HepG2 (cell line): ENCODE measurements around the gene SLC23A3. TPM values are rescaled to one million over a fixed set of nuclear protein-coding genes. Genes with fewer than 3 reads are reported as not detected.

ENCODE experiments used
- ARID2 ChIP-seq: sonication (generic); formaldehyde crosslinking; IDR thresholded peaks from 2 replicates; pipeline ENCODE4 v1.8.1; 2022; ENCODE audit warnings: mild to moderate bottlenecking, missing genetic modification reagents, borderline replicate concordance
- BRD4 ChIP-seq: sonication (generic); formaldehyde crosslinking; IDR thresholded peaks from 2 replicates; pipeline ENCODE4 v1.4.0; 2020; ENCODE audit warnings: missing genetic modification reagents
- ELK4 ChIP-seq: sonication (generic); formaldehyde crosslinking; IDR thresholded peaks from 2 replicates; pipeline ENCODE4 v1.9.0; 2021; ENCODE audit warnings: missing genetic modification reagents, borderline replicate concordance
- FOXA1 ChIP-seq, 2 experiments: fragments of 450-650 bp in 1 of 2; sonication (generic) in 1 of 2; formaldehyde crosslinking in 1 of 2; IDR thresholded peaks; 2 replicates each; pipeline versions ENCODE4 v1.4.0 to v1.6.1; 2016 to 2020; ENCODE audit warnings: missing genetic modification reagents in 1 of 2
- JDP2 ChIP-seq: sonication (generic); formaldehyde crosslinking; IDR thresholded peaks from 2 replicates; pipeline ENCODE4 v1.8.1; 2022; ENCODE audit warnings: missing genetic modification reagents, borderline replicate concordance
- KDM3A ChIP-seq: IDR thresholded peaks from 2 replicates; pipeline ENCODE4 v1.6.1; 2018; ENCODE audit warnings: low read depth, missing compliant biosample characterization
- MTF1 ChIP-seq: sonication (generic); formaldehyde crosslinking; IDR thresholded peaks from 2 replicates; pipeline ENCODE4 v1.5.0; 2020; ENCODE audit warnings: missing genetic modification reagents
- NCOA2 ChIP-seq: sonication (generic); formaldehyde crosslinking; IDR thresholded peaks from 2 replicates; pipeline ENCODE4 v1.8.0; 2022; ENCODE audit warnings: inconsistent platforms
- PLRG1 ChIP-seq: fragments of 450-650 bp; conservative IDR thresholded peaks from 2 replicates; pipeline ENCODE4 v1.6.1; 2016
- SOX13 ChIP-seq, 3 experiments: fragments of 450-650 bp in 1 of 3; sonication (generic) in 1 of 3; formaldehyde crosslinking in 1 of 3; IDR thresholded peaks in 2 of 3; conservative IDR thresholded peaks in 1 of 3; 2 replicates each; pipeline versions ENCODE4 v1.5.0 to v1.6.1; 2016 to 2020; ENCODE audit warnings: antibody characterized with exemption in 1 of 3, mild to moderate bottlenecking in 1 of 3, missing compliant biosample characterization in 1 of 3, missing genetic modification reagents in 1 of 3, moderate library complexity in 1 of 3
- SP5 ChIP-seq: IDR thresholded peaks from 2 replicates; pipeline ENCODE4 v1.6.1; 2016; ENCODE audit warnings: low read depth, borderline replicate concordance
- ZFY ChIP-seq: sonication (generic); formaldehyde crosslinking; IDR thresholded peaks from 2 replicates; pipeline ENCODE4 v1.4.0; 2020; ENCODE audit warnings: missing genetic modification reagents
- ZMYM3 ChIP-seq: sonication (generic); formaldehyde crosslinking; IDR thresholded peaks from 2 replicates; pipeline ENCODE4 v1.5.1; 2020; ENCODE audit warnings: mild to moderate bottlenecking, missing genetic modification reagents
- ZNF138 ChIP-seq: sonication (generic); formaldehyde crosslinking; IDR thresholded peaks from 2 replicates; pipeline ENCODE4 v1.5.0; 2020; ENCODE audit warnings: mild to moderate bottlenecking, low read depth, missing genetic modification reagents
- ZNF20 ChIP-seq: sonication (generic); formaldehyde crosslinking; IDR thresholded peaks from 2 replicates; pipeline ENCODE4 v1.4.0; 2020; ENCODE audit warnings: mild to moderate bottlenecking, moderate library complexity, missing genetic modification reagents
- ZNF441 ChIP-seq: sonication (generic); formaldehyde crosslinking; IDR thresholded peaks from 2 replicates; pipeline ENCODE4 v1.7.0; 2021; ENCODE audit warnings: missing genetic modification reagents, borderline replicate concordance
- ZNF747 ChIP-seq: sonication (generic); formaldehyde crosslinking; IDR thresholded peaks from 2 replicates; pipeline ENCODE4 v1.8.1; 2023; ENCODE audit warnings: missing genetic modification reagents, mild to moderate bottlenecking, borderline replicate concordance
- ZNF749 ChIP-seq: sonication (generic); formaldehyde crosslinking; IDR thresholded peaks from 2 replicates; pipeline ENCODE4 v1.8.0; 2022; ENCODE audit warnings: mild to moderate bottlenecking, missing genetic modification reagents, moderate library complexity, borderline replicate concordance
- ZNF766 ChIP-seq: sonication (generic); formaldehyde crosslinking; IDR thresholded peaks from 2 replicates; pipeline ENCODE4 v1.5.0; 2020; ENCODE audit warnings: missing genetic modification reagents, borderline replicate concordance
- ZSCAN12 ChIP-seq: sonication (generic); formaldehyde crosslinking; IDR thresholded peaks from 2 replicates; pipeline ENCODE4 v1.9.0; 2021; ENCODE audit warnings: mild to moderate bottlenecking, missing genetic modification reagents
- polyA plus RNA-seq, 8 experiments: library from polyadenylated mRNA; depleted of rRNA in 3 of 8; stranded (reverse) in 7 of 8; unstranded in 1 of 8; fragments of >200 nt; fragmentation: Illumina TruSeq in 4 of 8; extraction: Trizol in 4 of 8; gene quantifications; 2 replicates each; pipeline versions ENCODE4 v1.2.1 to v1.2.3, GENCODE V29; 2011 to 2016; ENCODE audit warnings: low read depth in 4 of 8, missing spikeins in 1 of 8, mixed read lengths in 1 of 8; ENCODE audit not compliant: insufficient read depth in 1 of 8
- total RNA-seq, 5 experiments: library from RNA; depleted of rRNA; stranded (reverse); fragments of >200 nt; fragmentation: Illumina TruSeq; extraction: Trizol; gene quantifications; 2 replicates each; pipeline ENCODE4 v1.2.3, GENCODE V29; 2016; ENCODE audit warnings: low read depth in 1 of 5
- TF ChIP-seq, protein P1 (sequence below): sonication (generic); formaldehyde crosslinking; IDR thresholded peaks from 2 replicates; pipeline ENCODE4 v1.5.0; 2020; ENCODE audit warnings: mild to moderate bottlenecking, missing genetic modification reagents, moderate library complexity
- TF ChIP-seq, protein P2 (sequence below): sonication (generic); formaldehyde crosslinking; IDR thresholded peaks from 2 replicates; pipeline ENCODE4 v1.4.0; 2020; ENCODE audit warnings: missing genetic modification reagents, mild to moderate bottlenecking, borderline replicate concordance

The SLC23A3 gene
- total and polyA plus RNA-seq, 2 of the 13 experiments (the other 11 are each of a cell fraction or from before 2014, with no cell fraction given), result 0.38 to 0.78 TPM

DNA sequence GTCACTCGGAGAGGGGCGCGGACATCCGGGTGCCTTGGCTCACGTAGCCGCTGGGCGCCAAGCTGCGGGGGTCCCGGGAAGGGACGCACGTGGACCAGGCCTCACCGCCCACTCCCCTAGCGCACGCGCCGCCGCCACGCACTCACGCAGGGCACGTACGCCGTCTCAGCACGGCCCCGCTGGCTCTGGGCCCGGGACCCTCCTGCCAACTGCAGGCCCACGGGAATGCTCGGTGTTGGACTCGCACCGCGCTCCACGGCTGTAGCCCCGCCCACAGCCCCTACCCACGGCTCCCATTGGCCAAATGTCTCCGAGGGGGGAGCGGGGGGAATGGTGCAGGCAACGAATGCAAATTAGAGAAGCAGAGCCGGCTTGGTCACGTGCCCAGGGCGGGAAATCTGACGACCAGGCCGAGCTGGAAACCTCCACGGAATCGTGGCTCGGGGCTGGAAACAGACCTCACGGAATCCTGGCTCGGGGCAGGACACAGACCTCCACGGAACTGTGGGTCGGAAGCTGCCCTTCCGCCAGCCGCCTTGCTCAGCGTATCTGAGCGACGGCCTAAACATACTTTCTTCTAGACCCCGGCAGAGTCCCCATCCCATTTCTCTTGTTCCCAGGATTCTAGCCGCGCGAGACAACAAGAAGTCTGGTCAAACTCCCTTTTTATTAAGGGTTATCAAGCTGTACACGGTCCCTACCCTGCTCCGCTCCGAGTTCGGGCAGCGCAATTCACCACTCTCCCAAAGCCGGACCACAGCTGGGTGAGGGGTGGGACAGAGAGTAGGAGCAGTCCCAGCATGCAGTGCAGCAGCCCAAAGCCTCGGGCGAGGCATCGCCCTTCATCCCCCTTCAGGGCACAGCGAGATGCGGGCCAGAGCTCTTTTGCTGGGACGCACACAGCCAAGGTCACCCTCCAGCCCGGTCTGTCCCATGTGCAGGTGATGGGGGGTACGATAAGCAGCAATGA lies 49.2 kb upstream of the SLC23A3 start, which contains the start of gene ABCB6 (continued):
- TF ChIP-seq ZMYM3 (CRISPR knock-in tag) (peak; percentile 24; the same call in 1 of the 2 replicates), ARID2 (peak; percentile 98), ZNF749 (CRISPR knock-in tag) (peak; percentile 94; the same call in 1 of the 2 replicates), ZSCAN12 (CRISPR knock-in tag) (no peak), ELK4 (CRISPR knock-in tag) (0 out of 2 replicates have a peak, but pooled peaks have one; percentile 5), BRD4 (CRISPR knock-in tag) (peak; percentile 97; the same call in 1 of the 2 replicates), ZNF747 (CRISPR knock-in tag) (peak; percentile 98), ZNF766 (CRISPR knock-in tag) (peak; percentile 74; the same call in 1 of the 2 replicates), NCOA2 (CRISPR knock-in tag) (peak; percentile 58; the same call in 1 of the 2 replicates), ZNF441 (no peak), JDP2 (CRISPR knock-in tag) (peak; percentile 46; the same call in 1 of the 2 replicates), KDM3A (peak; percentile 95), PLRG1 (no peak), ZFY (CRISPR knock-in tag) (peak; percentile 98), ZNF20 (peak; percentile 97; the same call in 1 of the 2 replicates), SOX13 (IDR thresholded peaks at IDR 0.05) (no peak), SOX13 (CRISPR knock-in tag; conservative IDR thresholded peaks at IDR 0.05 in 1 of 2, IDR thresholded peaks at IDR 0.05 in 1 of 2) (no peak), FOXA1 (IDR thresholded peaks at IDR 0.05) (no peak), FOXA1 (CRISPR knock-in tag; IDR thresholded peaks at IDR 0.05) (peak; percentile 26; the same call in 1 of the 2 replicates), ZNF138 (CRISPR knock-in tag) (peak; percentile 90; the same call in 1 of the 2 replicates), SP5 (peak; percentile 75; the same call in 1 of the 2 replicates), MTF1 (CRISPR knock-in tag) (peak; percentile 64; the same call in 1 of the 2 replicates)
- TF ChIP-seq, protein P1, sequence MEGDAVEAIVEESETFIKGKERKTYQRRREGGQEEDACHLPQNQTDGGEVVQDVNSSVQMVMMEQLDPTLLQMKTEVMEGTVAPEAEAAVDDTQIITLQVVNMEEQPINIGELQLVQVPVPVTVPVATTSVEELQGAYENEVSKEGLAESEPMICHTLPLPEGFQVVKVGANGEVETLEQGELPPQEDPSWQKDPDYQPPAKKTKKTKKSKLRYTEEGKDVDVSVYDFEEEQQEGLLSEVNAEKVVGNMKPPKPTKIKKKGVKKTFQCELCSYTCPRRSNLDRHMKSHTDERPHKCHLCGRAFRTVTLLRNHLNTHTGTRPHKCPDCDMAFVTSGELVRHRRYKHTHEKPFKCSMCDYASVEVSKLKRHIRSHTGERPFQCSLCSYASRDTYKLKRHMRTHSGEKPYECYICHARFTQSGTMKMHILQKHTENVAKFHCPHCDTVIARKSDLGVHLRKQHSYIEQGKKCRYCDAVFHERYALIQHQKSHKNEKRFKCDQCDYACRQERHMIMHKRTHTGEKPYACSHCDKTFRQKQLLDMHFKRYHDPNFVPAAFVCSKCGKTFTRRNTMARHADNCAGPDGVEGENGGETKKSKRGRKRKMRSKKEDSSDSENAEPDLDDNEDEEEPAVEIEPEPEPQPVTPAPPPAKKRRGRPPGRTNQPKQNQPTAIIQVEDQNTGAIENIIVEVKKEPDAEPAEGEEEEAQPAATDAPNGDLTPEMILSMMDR (CRISPR knock-in tag), result 0 out of 2 replicates have a peak, but pooled peaks have one; percentile 20
- TF ChIP-seq, protein P2, sequence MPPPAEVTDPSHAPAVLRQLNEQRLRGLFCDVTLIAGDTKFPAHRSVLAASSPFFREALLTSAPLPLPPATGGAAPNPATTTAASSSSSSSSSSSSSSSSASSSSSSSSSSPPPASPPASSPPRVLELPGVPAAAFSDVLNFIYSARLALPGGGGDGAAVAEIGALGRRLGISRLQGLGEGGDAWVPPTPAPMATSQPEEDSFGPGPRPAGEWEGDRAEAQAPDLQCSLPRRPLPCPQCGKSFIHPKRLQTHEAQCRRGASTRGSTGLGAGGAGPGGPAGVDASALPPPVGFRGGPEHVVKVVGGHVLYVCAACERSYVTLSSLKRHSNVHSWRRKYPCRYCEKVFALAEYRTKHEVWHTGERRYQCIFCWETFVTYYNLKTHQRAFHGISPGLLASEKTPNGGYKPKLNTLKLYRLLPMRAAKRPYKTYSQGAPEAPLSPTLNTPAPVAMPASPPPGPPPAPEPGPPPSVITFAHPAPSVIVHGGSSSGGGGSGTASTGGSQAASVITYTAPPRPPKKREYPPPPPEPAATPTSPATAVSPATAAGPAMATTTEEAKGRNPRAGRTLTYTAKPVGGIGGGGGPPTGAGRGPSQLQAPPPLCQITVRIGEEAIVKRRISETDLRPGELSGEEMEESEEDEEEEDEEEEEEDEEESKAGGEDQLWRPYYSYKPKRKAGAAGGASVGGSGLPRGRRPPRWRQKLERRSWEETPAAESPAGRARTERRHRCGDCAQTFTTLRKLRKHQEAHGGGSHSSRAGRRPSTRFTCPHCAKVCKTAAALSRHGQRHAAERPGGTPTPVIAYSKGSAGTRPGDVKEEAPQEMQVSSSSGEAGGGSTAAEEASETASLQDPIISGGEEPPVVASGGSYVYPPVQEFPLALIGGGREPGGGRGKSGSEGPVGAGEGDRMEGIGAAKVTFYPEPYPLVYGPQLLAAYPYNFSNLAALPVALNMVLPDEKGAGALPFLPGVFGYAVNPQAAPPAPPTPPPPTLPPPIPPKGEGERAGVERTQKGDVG (CRISPR knock-in tag), result peak; percentile 48; the same call in 1 of the 2 replicates
